ENCODE data around the gene SAA4. TPM values are rescaled to one million over a fixed set of nuclear protein-coding genes. Genes with fewer than 3 reads are reported as not detected.
"Not testable (repeated sequence)": the region's sequence is repeated elsewhere in the genome, so short reads cannot be mapped to it uniquely, and the experiment has no call there.

Gene SAA4
- polyA plus RNA-seq, 1 donor from 2014 or later, result 0.58 TPM

- no peak overlapping the region for H2AFZ ChIP-seq (ENCODE audit: low read depth, low read length)
- no peak for TF ChIP-seq TAF1 (IDR thresholded peaks at IDR 0.05; ENCODE audit: low read depth)
- no peak for TF ChIP-seq EZH2 (IDR thresholded peaks at IDR 0.05; ENCODE audit: borderline replicate concordance, insufficient read depth, low read length, poor library complexity, severe bottlenecking)
- TF ChIP-seq RAD21 (conservative IDR thresholded peaks at IDR 0.05), result no peak
- no peak for TF ChIP-seq CTCF (IDR thresholded peaks at IDR 0.05; ENCODE audit: poor library complexity, severe bottlenecking)
- TF ChIP-seq, protein P1, sequence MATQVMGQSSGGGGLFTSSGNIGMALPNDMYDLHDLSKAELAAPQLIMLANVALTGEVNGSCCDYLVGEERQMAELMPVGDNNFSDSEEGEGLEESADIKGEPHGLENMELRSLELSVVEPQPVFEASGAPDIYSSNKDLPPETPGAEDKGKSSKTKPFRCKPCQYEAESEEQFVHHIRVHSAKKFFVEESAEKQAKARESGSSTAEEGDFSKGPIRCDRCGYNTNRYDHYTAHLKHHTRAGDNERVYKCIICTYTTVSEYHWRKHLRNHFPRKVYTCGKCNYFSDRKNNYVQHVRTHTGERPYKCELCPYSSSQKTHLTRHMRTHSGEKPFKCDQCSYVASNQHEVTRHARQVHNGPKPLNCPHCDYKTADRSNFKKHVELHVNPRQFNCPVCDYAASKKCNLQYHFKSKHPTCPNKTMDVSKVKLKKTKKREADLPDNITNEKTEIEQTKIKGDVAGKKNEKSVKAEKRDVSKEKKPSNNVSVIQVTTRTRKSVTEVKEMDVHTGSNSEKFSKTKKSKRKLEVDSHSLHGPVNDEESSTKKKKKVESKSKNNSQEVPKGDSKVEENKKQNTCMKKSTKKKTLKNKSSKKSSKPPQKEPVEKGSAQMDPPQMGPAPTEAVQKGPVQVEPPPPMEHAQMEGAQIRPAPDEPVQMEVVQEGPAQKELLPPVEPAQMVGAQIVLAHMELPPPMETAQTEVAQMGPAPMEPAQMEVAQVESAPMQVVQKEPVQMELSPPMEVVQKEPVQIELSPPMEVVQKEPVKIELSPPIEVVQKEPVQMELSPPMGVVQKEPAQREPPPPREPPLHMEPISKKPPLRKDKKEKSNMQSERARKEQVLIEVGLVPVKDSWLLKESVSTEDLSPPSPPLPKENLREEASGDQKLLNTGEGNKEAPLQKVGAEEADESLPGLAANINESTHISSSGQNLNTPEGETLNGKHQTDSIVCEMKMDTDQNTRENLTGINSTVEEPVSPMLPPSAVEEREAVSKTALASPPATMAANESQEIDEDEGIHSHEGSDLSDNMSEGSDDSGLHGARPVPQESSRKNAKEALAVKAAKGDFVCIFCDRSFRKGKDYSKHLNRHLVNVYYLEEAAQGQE (IDR thresholded peaks at IDR 0.05; ENCODE audit: borderline replicate concordance), result no peak
- TF ChIP-seq EP300 (conservative IDR thresholded peaks at IDR 0.05; ENCODE audit: poor library complexity, severe bottlenecking), result no peak
- no peak for TF ChIP-seq SMC3 (conservative IDR thresholded peaks at IDR 0.05; ENCODE audit: poor library complexity)
- no peak for TF ChIP-seq POLR2AphosphoS5 (IDR thresholded peaks at IDR 0.05)
- TF ChIP-seq MXI1 (conservative IDR thresholded peaks at IDR 0.05; ENCODE audit: poor library complexity, severe bottlenecking), result no peak
- H3K9me2 ChIP-seq (ENCODE audit: insufficient read depth, low read length), result no peaks in the 10 kb centered on the region
Measured at GRCh38 chr11:18191376-18191775, 45.2 kb downstream of the SAA4 start.

GRCh38 chr11:18189476-18190245 lies 46.9 kb downstream of the SAA4 start:
- H3K79me2 ChIP-seq (replicated peaks; ENCODE audit: insufficient read depth, low read length); H3K9me2 ChIP-seq (ENCODE audit: insufficient read depth, low read length); H3K9ac ChIP-seq (ENCODE audit: low read length); H4K20me1 ChIP-seq (ENCODE audit: insufficient read depth); H3K9me3 ChIP-seq (ENCODE audit: low read length); H3K27ac ChIP-seq (ENCODE audit: low read length); H3F3A ChIP-seq (ENCODE audit: insufficient read depth, low read length, poor library complexity, severe bottlenecking); H3K4me2 ChIP-seq (ENCODE audit: low read length); H3K4me3 ChIP-seq (ENCODE audit: low read length); H3K36me3 ChIP-seq (ENCODE audit: insufficient read depth, low read length); H3K27me3 ChIP-seq (ENCODE audit: insufficient read depth, low read depth, low read length); H2AFZ ChIP-seq (ENCODE audit: low read depth, low read length): not testable (repeated sequence)

More at GRCh38 chr11:18191376-18191775, 45.2 kb downstream of the SAA4 start:
- Histone ChIP-seq H3K4me3 (ENCODE audit: low read length) (no peak overlapping the region), H3K4me2 (ENCODE audit: low read length) (no peak overlapping the region), H3K36me3 (ENCODE audit: insufficient read depth, low read length) (no peaks in the 10 kb centered on the region), H3K79me2 (replicated peaks; ENCODE audit: insufficient read depth, low read length) (no peaks in the 10 kb centered on the region), H3K9ac (ENCODE audit: low read length) (no peak overlapping the region), H3K9me3 (ENCODE audit: low read length) (no peaks in the 10 kb centered on the region), H3K27me3 (ENCODE audit: insufficient read depth, low read depth, low read length) (no peaks in the 10 kb centered on the region), H3K27ac (ENCODE audit: low read length) (no peak overlapping the region), H3F3A (ENCODE audit: insufficient read depth, low read length, poor library complexity, severe bottlenecking) (no peaks in the 10 kb centered on the region), H4K20me1 (ENCODE audit: insufficient read depth) (no peaks in the 10 kb centered on the region)
